K562 (cell line): Measurements from ENCODE around the gene CPT1A. TPM values are rescaled to one million over a fixed set of nuclear protein-coding genes. Genes with fewer than 3 reads are reported as not detected.

Experiments used
- CBFA2T2 ChIP-seq: fragments of 450-650 bp; conservative IDR thresholded peaks from 2 replicates; pipeline ENCODE4 v1.6.1; 2017; ENCODE audit warnings: mild to moderate bottlenecking
- CTBP1 ChIP-seq: fragments of 450-650 bp; IDR thresholded peaks from 2 replicates; pipeline ENCODE4 v1.6.1; 2016; ENCODE audit warnings: borderline replicate concordance
- DMBX1 ChIP-seq: fragments of 250-450 bp; sonication (Bioruptor Pico); IDR thresholded peaks from 2 replicates; pipeline ENCODE4 v1.8.0; 2022; ENCODE audit warnings: inconsistent platforms, mild to moderate bottlenecking, moderate library complexity, borderline replicate concordance
- ELF4 ChIP-seq: fragments of 450-650 bp; formaldehyde crosslinking; IDR thresholded peaks from 2 replicates; pipeline ENCODE4 v1.4.0; 2022; ENCODE audit warnings: missing genetic modification characterization
- EP300 ChIP-seq: IDR thresholded peaks from 2 replicates; pipeline ENCODE4 v1.6.1; 2012; ENCODE audit warnings: low read length, improper control_type of control experiment
- GABPB1 ChIP-seq: sonication (generic); formaldehyde crosslinking; IDR thresholded peaks from 2 replicates; pipeline ENCODE4 v1.8.0; 2022; ENCODE audit warnings: mild to moderate bottlenecking, missing genetic modification reagents
- HNRNPLL ChIP-seq: fragments of 200-400 bp; formaldehyde crosslinking; IDR thresholded peaks from 2 replicates; pipeline ENCODE4 v1.6.1; 2017; ENCODE audit warnings: low read length, low read depth, mild to moderate bottlenecking; ENCODE audit not compliant: poor library complexity, severe bottlenecking
- JUND ChIP-seq, 2 experiments: IDR thresholded peaks; 2 replicates in 1 of 2; 3 replicates in 1 of 2; pipeline ENCODE4 v1.6.1; 2011; ENCODE audit warnings: borderline replicate concordance in 2 of 2, low read depth in 2 of 2, low read length in 2 of 2, improper control_type of control experiment in 1 of 2, missing biosample characterization in 1 of 2, missing genetic modification characterization in 1 of 2, missing genetic modification reagents in 1 of 2
- NELFE ChIP-seq: IDR thresholded peaks from 2 replicates; pipeline ENCODE4 v1.6.1; 2011; ENCODE audit warnings: mild to moderate bottlenecking; ENCODE audit not compliant: insufficient read depth, insufficient read length
- NFIC ChIP-seq: fragments of 450-650 bp; IDR thresholded peaks from 2 replicates; pipeline ENCODE4 v1.6.1; 2017; ENCODE audit warnings: mild to moderate bottlenecking, inconsistent platforms
- NFYB ChIP-seq: IDR thresholded peaks from 2 replicates; pipeline ENCODE4 v1.6.1; 2011; ENCODE audit warnings: mild to moderate bottlenecking, moderate library complexity; ENCODE audit not compliant: insufficient read length; ENCODE audit errors: extremely low read depth
- NR2F6 ChIP-seq: fragments of 450-650 bp; formaldehyde crosslinking; IDR thresholded peaks from 2 replicates; pipeline ENCODE4 v1.4.0; 2020; ENCODE audit warnings: mild to moderate bottlenecking
- PPARD ChIP-seq: fragments of 250-450 bp; sonication (Bioruptor Pico); IDR thresholded peaks from 2 replicates; pipeline ENCODE4 v1.8.0; 2022; ENCODE audit warnings: inconsistent platforms, mild to moderate bottlenecking, moderate library complexity
- RBM25 ChIP-seq: fragments of 200-400 bp; formaldehyde crosslinking; IDR thresholded peaks from 2 replicates; pipeline ENCODE4 v1.6.1; 2018; ENCODE audit warnings: low read length, low read depth, moderate library complexity; ENCODE audit not compliant: severe bottlenecking
- SP2 ChIP-seq: IDR thresholded peaks from 2 replicates; pipeline ENCODE4 v1.6.1; 2011; ENCODE audit warnings: mild to moderate bottlenecking, low read depth, low read length, moderate library complexity; ENCODE audit not compliant: poor library complexity, severe bottlenecking; ENCODE audit errors: extremely low read depth
- TAF15 ChIP-seq: fragments of 200-400 bp; formaldehyde crosslinking; IDR thresholded peaks from 2 replicates; pipeline ENCODE4 v1.6.1; 2017; ENCODE audit warnings: mild to moderate bottlenecking, low read depth, low read length, moderate library complexity
- TRIM24 ChIP-seq, 2 experiments: fragments of 450-650 bp; IDR thresholded peaks; 2 replicates each; pipeline ENCODE4 v1.6.1; 2016
- ZNF134 ChIP-seq: fragments of 250-450 bp; sonication (Bioruptor Pico); conservative IDR thresholded peaks from 2 replicates; pipeline ENCODE4 v1.4.0; 2020
- ZNF239 ChIP-seq: fragments of 250-450 bp; sonication (Bioruptor Pico); IDR thresholded peaks from 2 replicates; pipeline ENCODE4 v1.4.0; 2020; ENCODE audit warnings: mild to moderate bottlenecking
- ZNF41 ChIP-seq: fragments of 250-450 bp; sonication (Bioruptor Pico); conservative IDR thresholded peaks from 2 replicates; pipeline ENCODE4 v1.4.0; 2020; ENCODE audit warnings: mild to moderate bottlenecking
- ZNF431 ChIP-seq: sonication (generic); formaldehyde crosslinking; IDR thresholded peaks from 2 replicates; pipeline ENCODE4 v1.8.0; 2022; ENCODE audit warnings: mild to moderate bottlenecking, missing genetic modification reagents
- polyA plus RNA-seq, 8 experiments: library from polyadenylated mRNA; depleted of rRNA in 4 of 8; stranded (reverse) in 5 of 8; unstranded in 3 of 8; fragments of >200 nt; fragmentation: Nextera tagmentation in 2 of 8; fragmentation: Illumina TruSeq in 1 of 8; extraction: Ambion mirVana in 2 of 8; extraction: Trizol in 1 of 8; gene quantifications; 2 replicates each; pipeline versions ENCODE4 v1.2.1 to v1.2.3, GENCODE V29; 2011 to 2014; ENCODE audit warnings: inconsistent platforms in 1 of 8, missing spikeins in 1 of 8
- total RNA-seq, 7 experiments: library from RNA; depleted of rRNA in 6 of 7; stranded (reverse); fragments of >200 nt in 6 of 7; fragmentation: Illumina TruSeq in 2 of 7; extraction: Trizol in 2 of 7; gene quantifications; 2 replicates each; pipeline versions ENCODE4 v1.2.1 to v1.2.3, GENCODE V29; 2011 to 2021; ENCODE audit warnings: low replicate concordance in 1 of 7
- TF ChIP-seq, protein P1 (sequence below): sonication (generic); formaldehyde crosslinking; IDR thresholded peaks from 2 replicates; pipeline ENCODE4 v1.8.1; 2022; ENCODE audit warnings: missing genetic modification reagents
- TF ChIP-seq, protein P2 (sequence below): fragments of 250-450 bp; sonication (Bioruptor Pico); IDR thresholded peaks from 2 replicates; pipeline ENCODE4 v1.9.0; 2021; ENCODE audit warnings: mild to moderate bottlenecking, inconsistent platforms

CPT1A gene
- total and polyA plus RNA-seq, 9 of the 15 experiments (the other 6 are each of a cell fraction or from before 2014, with no cell fraction given), result 2.6 to 29.1 (median 12.3) TPM

DNA sequence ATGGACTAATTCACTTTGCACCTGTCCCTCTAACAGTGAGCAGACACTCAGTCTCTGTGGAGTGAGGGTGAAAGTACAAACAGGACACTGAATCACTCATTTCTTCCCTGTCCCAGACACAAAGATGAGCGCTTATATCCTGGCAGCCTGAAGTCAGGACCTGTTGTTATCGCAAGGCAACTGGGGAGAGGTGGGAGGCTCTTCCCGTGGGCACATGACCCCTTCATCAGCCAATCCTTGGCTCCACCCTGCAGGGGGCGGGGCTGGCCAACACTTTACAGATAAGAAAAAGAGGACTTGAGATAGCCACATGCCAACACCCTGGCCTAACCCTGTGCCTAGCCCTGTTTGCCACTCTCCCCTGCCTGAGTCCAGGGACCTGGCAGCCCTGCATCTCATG, 60.9 kb downstream of the CPT1A start (continued):
- TF ChIP-seq, protein P1, sequence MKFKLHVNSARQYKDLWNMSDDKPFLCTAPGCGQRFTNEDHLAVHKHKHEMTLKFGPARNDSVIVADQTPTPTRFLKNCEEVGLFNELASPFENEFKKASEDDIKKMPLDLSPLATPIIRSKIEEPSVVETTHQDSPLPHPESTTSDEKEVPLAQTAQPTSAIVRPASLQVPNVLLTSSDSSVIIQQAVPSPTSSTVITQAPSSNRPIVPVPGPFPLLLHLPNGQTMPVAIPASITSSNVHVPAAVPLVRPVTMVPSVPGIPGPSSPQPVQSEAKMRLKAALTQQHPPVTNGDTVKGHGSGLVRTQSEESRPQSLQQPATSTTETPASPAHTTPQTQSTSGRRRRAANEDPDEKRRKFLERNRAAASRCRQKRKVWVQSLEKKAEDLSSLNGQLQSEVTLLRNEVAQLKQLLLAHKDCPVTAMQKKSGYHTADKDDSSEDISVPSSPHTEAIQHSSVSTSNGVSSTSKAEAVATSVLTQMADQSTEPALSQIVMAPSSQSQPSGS (CRISPR knock-in tag), result no peak
- no peak for TF ChIP-seq NFIC
- no peak for TF ChIP-seq ZNF431
- no peak for TF ChIP-seq EP300
- no peak for TF ChIP-seq DMBX1 (CRISPR knock-in tag)
- peak; percentile 25 for TF ChIP-seq NFYB
- TF ChIP-seq CTBP1, result peak; percentile 56; the same call in 1 of the 2 replicates
- no peak for TF ChIP-seq JUND (IDR thresholded peaks at IDR 0.05; ENCODE audit: borderline replicate concordance, low read depth, low read length)
- TF ChIP-seq JUND (tag; IDR thresholded peaks at IDR 0.05; ENCODE audit: borderline replicate concordance, low read depth, low read length), result no peak
- peak; percentile 32; the same call in 1 of the 2 replicates for TF ChIP-seq CBFA2T2
- no peak for TF ChIP-seq ELF4
- no peak for TF ChIP-seq ZNF134
- no peak for TF ChIP-seq RBM25
- no peak for TF ChIP-seq SP2
- TF ChIP-seq ZNF41 (CRISPR knock-in tag), result no peak
- TF ChIP-seq HNRNPLL, result no peak
- no peak for TF ChIP-seq TRIM24 (IDR thresholded peaks at IDR 0.05)
- TF ChIP-seq, protein P2, sequence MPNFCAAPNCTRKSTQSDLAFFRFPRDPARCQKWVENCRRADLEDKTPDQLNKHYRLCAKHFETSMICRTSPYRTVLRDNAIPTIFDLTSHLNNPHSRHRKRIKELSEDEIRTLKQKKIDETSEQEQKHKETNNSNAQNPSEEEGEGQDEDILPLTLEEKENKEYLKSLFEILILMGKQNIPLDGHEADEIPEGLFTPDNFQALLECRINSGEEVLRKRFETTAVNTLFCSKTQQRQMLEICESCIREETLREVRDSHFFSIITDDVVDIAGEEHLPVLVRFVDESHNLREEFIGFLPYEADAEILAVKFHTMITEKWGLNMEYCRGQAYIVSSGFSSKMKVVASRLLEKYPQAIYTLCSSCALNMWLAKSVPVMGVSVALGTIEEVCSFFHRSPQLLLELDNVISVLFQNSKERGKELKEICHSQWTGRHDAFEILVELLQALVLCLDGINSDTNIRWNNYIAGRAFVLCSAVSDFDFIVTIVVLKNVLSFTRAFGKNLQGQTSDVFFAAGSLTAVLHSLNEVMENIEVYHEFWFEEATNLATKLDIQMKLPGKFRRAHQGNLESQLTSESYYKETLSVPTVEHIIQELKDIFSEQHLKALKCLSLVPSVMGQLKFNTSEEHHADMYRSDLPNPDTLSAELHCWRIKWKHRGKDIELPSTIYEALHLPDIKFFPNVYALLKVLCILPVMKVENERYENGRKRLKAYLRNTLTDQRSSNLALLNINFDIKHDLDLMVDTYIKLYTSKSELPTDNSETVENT (CRISPR knock-in tag), result no peak
- no peak for TF ChIP-seq ZNF239
- TF ChIP-seq GABPB1, result no peak
- no peak for TF ChIP-seq NELFE
- no peak for TF ChIP-seq NR2F6 (CRISPR knock-in tag)
- TF ChIP-seq PPARD, result no peak
- TF ChIP-seq TAF15, result no peak
